ENCODE results near the gene NEK4.
"Not testable (repeated sequence)": the region's sequence is repeated elsewhere in the genome, so short reads cannot be mapped to it uniquely, and the experiment has no call there.

NEK4 gene

GRCh38 chr3:52777959-52778805, 7.4 kb upstream of the NEK4 start:
- DNase-seq = no peak

- no peak for DNase-seq
These were observed 6.6 kb upstream of the NEK4 start, which contains the start of gene ITIH1 for GRCh38 chr3:52777127-52777958. Gene ITIH1 (plus strand): TSS chr3:52777599. CDS start chr3:52777616, 17 bp downstream.

GRCh38 chr3:52776486-52776885, 5.7 kb upstream of the NEK4 start:
- not testable (repeated sequence) for DNase-seq

- DNase-seq = no peak
These were observed 5.1 kb upstream of the NEK4 start for GRCh38 chr3:52775877-52776276.

- no peak for DNase-seq
These were observed 4.4 kb upstream of the NEK4 start for GRCh38 chr3:52774901-52775864.

GRCh38 chr3:52774066-52774713, 3.5 kb upstream of the NEK4 start:
- DNase-seq = no peak

- no peak for DNase-seq
These were observed 2.8 kb upstream of the NEK4 start for GRCh38 chr3:52773361-52774065.

- no peak for DNase-seq
These were observed 962 bp upstream of the NEK4 start for GRCh38 chr3:52771702-52772101.

GRCh38 chr3:52771334-52771681, 568 bp upstream of the NEK4 start:
- DNase-seq = no peak

- DNase-seq = no peak
These were observed 819 bp downstream of the NEK4 start for GRCh38 chr3:52769786-52770455.

GRCh38 chr3:52763466-52763865, 7.3 kb downstream of the NEK4 start:
- DNase-seq = no peak

GRCh38 chr3:52756141-52756540, 14.6 kb downstream of the NEK4 start:
- DNase-seq = no peak

GRCh38 chr3:52754373-52754772, 16.4 kb downstream of the NEK4 start:
- no peak for DNase-seq

- DNase-seq = peak in 1 of 2 donors; percentile 32
These were observed 18.6 kb downstream of the NEK4 start for GRCh38 chr3:52752045-52752660.

- DNase-seq = no peak
These were observed 27.0 kb downstream of the NEK4 start for GRCh38 chr3:52743721-52744120.

- DNase-seq = no peak
These were observed 27.6 kb downstream of the NEK4 start for GRCh38 chr3:52743152-52743551.

GRCh38 chr3:52742418-52743041, 28.2 kb downstream of the NEK4 start:
- DNase-seq = peak in 1 of 2 donors; percentile 18

GRCh38 chr3:52739730-52740129, 31.0 kb downstream of the NEK4 start:
- DNase-seq = no peak

GRCh38 chr3:52733256-52733891, 37.4 kb downstream of the NEK4 start:
- no peak for DNase-seq

GRCh38 chr3:52731590-52731989, 39.1 kb downstream of the NEK4 start:
- no peak for DNase-seq
